ENCODE data around the gene EML6. TPM values are rescaled to one million over a fixed set of nuclear protein-coding genes. Genes with fewer than 3 reads are reported as not detected.

The EML6 gene
- total RNA-seq, 2 donors from 2014 or later, result 1.0 to 1.1 TPM

DNA sequence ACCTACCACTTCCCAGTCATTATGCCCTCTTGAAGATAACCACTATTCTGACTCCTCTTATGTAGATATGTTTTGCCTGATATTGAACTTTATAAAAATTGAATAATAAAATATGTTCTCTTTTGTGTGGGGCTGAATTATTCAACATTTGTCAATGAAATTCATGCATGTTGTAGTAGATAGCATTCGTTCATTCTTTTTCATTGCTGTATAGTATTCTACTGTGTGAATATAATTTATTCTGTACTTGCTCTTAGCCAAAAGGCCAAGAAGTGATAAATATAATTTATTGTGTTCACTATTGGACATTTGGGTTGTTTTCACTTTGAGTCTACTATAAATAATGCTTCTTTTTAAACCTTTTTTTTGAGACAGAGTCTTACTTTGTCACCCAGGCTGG lies 29.0 kb downstream of the EML6 start:
- H3K4me3 Mint-ChIP-seq, result no peak overlapping the region
- DNase-seq (ENCODE audit: low spot score), result no peak
- peaks cover 8 to 9% of the 10 kb centered on the region in 2 donors for H3K27me3 Mint-ChIP-seq
- H3K36me3 Mint-ChIP-seq, result no peaks in the 10 kb centered on the region
- no peak overlapping the region for H3K27ac Mint-ChIP-seq
- no peak for ATAC-seq
- H3K9me3 Mint-ChIP-seq, result no peaks in the 10 kb centered on the region
- H3K4me1 Mint-ChIP-seq (ENCODE audit: low read depth in 2 of 2), result no peaks in the 10 kb centered on the region

DNA sequence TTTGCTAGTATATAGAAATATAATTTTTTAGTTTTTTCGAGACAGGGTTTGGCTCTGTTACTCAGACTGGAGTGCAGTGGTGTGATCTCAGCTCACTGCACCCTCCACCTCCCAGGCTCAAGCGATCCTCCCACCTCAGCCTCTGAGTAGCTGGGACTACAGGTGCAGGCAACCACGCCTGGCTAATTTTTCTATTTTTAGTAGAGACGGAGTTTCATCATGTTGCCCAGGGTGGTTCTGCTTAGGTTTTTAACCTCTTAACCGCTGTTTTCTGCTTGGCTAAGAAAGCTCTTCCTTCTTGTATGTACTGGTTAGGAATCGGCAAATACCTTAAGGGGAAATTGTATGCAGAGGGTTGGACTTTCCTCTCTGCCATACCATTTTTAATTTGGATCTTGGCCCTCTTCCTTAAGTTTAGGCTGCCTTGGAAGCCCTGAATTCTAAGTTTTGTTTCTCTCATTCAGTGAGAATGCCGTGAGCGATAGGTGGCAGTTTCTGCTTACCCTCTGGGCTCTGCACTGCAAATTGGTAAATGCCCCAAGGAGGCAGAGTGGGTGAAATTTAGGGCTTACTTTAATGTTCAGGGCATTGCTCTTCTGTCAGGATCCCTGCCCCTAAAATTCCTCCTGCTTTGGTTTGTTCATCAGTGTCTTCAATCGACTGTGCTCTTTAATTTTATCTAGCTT lies 32.3 kb downstream of the EML6 start:
- H3K36me3 Mint-ChIP-seq, result no peaks in the 10 kb centered on the region
- ATAC-seq (no peak), DNase-seq (ENCODE audit: low spot score) (no peak)
- H3K9me3 Mint-ChIP-seq, result no peaks in the 10 kb centered on the region
- no peak overlapping the region for H3K27ac Mint-ChIP-seq
- no peak overlapping the region for H3K4me3 Mint-ChIP-seq
- no peaks in the 10 kb centered on the region for H3K4me1 Mint-ChIP-seq (ENCODE audit: low read depth in 2 of 2)
- peaks cover 13 to 15% of the 10 kb centered on the region in 2 donors for H3K27me3 Mint-ChIP-seq

DNA sequence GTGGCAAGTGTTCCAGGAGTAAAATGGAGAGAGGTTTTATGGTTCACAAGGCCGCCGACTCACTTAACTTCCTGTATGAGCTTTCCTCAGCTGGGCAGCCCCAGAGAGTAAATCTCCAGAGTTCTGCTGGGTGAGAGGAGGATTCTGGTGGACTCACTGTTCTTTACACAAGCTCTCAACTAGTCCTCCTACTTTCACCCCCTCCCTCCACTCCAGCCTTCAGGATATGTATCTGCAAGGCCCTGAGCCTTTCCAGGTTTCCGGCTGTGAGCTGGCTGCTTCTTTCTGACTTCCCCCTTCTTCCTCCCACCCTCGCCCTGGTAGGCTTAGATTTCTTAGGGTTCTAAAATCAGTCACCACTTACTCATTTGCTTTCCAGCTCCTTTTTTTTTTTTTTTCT lies 34.0 kb downstream of the EML6 start:
- Mint-ChIP-seq H3K4me1 (ENCODE audit: low read depth in 2 of 2) (no peaks in the 10 kb centered on the region), H3K27ac (no peak overlapping the region), H3K9me3 (no peaks in the 10 kb centered on the region), H3K36me3 (no peaks in the 10 kb centered on the region), H3K27me3 (peaks cover 14 to 17% of the 10 kb centered on the region in 2 donors), H3K4me3 (no peak overlapping the region)
- ATAC-seq (no peak), DNase-seq (ENCODE audit: low spot score) (no peak)

DNA sequence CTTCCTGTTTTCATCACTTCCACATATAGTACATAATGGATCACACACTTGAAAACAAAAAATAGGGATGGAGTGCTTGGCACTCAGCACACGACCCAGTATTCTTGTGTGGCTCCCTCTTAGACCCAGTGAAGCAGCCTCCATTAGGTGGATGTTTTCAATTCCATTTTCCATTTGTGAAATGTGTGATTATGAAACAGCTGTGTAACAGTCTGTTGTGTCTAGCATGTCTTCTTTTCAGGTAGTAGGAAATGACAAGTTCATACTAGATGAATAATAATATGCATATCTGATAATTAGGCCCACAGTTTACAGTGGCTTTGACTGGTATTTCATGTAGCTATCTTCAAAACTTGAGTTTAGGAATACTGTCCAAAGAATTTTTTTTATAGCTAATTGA lies 35.5 kb downstream of the EML6 start:
- Mint-ChIP-seq H3K9me3 (no peaks in the 10 kb centered on the region), H3K36me3 (no peaks in the 10 kb centered on the region), H3K4me1 (ENCODE audit: low read depth in 2 of 2) (no peaks in the 10 kb centered on the region), H3K27ac (no peak overlapping the region), H3K4me3 (no peak overlapping the region), H3K27me3 (peaks cover 21 to 25% of the 10 kb centered on the region in 2 donors)
- DNase-seq (ENCODE audit: low spot score), result no peak
- ATAC-seq, result no peak

DNA sequence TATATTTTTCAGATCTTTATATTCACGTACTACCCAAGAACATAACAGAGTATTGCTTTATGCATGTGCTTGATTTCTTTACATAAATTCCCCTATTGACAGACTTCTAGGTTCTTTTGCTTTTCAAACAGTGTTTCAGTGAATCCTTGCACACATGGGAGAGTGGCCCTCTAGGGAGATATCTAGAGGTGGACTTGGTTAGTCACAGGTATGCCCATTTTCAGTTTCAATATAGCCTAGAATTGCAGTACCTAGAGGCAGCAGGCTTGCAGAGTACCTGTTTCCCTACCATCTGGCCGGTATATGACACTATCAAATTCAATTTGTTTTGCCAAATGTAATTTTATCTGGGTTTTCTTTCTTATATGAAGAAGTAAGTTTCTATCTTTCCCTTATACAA lies 36.8 kb downstream of the EML6 start:
- no peak overlapping the region for H3K27ac Mint-ChIP-seq
- no peaks in the 10 kb centered on the region for H3K9me3 Mint-ChIP-seq
- no peaks in the 10 kb centered on the region for H3K4me1 Mint-ChIP-seq (ENCODE audit: low read depth in 2 of 2)
- ATAC-seq (no peak), DNase-seq (ENCODE audit: low spot score) (no peak)
- no peak overlapping the region for H3K4me3 Mint-ChIP-seq
- peaks cover 21 to 25% of the 10 kb centered on the region in 2 donors for H3K27me3 Mint-ChIP-seq
- no peaks in the 10 kb centered on the region for H3K36me3 Mint-ChIP-seq

DNA sequence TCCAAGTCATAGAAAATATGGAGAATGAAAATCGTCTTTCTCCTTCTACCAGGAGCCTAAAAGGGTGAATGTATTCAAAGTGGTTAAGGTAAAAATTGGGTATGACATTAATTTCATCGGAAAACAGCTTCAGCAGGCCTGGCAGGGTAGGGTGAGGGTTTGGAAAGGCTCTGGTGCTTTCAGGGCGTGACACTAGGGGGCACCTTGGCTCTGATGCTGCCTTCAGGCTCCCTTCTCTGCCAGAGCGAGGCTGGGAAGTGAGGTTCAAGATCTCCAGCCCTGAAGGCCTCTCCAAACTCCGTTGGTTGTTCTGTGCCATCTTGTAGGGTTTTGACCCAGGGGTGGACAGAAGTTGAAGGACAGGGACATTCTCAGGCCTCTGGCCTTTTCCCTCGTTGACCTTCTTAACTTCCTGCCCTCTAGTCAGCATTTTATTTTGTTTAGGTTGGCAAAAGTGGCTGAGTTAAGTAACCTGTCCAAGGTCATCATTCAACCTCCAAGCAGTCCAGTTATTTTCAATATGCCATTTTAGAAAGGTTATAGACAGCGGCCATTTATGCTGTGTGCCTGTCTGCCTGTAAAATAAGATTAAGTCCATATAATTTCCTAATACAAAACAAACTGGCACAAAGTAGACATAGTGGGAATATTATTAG lies 40.3 kb downstream of the EML6 start:
- no peaks in the 10 kb centered on the region for H3K36me3 Mint-ChIP-seq
- H3K27ac Mint-ChIP-seq, result no peak overlapping the region
- ATAC-seq, result no peak
- no peaks in the 10 kb centered on the region for H3K4me1 Mint-ChIP-seq (ENCODE audit: low read depth in 2 of 2)
- H3K9me3 Mint-ChIP-seq, result no peaks in the 10 kb centered on the region
- DNase-seq (ENCODE audit: low spot score), result no peak
- H3K4me3 Mint-ChIP-seq, result no peak overlapping the region
- peaks cover 9 to 13% of the 10 kb centered on the region in 2 donors for H3K27me3 Mint-ChIP-seq

DNA sequence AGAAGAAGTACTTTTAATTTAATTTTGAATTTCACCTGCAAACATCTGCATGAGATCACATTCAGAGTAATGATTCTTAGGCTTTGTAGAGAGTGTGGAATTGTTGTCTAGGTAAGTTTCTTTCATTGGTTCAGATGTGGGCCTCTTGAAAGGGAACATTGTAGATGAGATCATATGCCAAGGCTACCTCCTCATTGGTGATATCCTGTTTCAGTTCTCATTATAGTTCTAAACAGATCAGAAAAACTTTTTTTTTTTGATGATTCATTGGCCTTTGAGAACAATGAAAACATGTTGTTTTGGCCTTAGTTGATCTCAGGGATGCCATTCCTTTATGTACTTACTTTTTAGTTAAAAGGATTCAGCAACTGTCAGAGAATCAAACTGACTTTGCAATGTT lies 44.5 kb downstream of the EML6 start:
- ATAC-seq, result no peak

DNA sequence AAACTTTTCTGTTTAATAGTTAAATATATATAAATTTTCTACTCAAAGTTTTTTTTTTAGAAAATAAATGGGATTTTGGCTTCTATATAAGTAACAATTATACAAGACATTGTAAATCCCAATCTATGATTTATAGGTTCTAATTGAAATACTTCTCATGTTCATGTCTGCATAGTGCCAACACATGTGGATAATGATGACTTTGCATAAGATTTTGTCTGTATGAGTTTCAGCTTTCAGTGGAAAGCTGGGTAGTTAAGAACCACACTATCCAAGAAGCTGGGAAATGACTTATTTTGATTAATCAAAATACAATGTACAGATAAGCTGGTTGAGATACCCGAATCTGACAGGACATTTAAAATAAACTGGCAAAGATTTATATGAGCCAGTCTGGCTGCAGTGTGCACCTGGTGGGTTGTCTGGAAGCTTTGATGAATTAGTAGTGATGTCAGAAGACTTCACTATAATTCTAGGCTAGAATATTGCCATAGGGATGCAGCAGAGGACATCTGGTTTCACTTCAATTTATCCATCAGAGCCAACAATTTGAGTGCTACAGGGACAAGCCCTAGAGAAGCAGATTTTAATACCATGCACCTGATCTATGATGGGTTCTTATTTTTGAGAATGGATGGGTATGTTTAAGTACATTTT lies 45.4 kb downstream of the EML6 start:
- Mint-ChIP-seq H3K27ac (no peak overlapping the region), H3K9me3 (no peaks in the 10 kb centered on the region), H3K27me3 (peaks cover 3 to 10% of the 10 kb centered on the region in 2 donors), H3K36me3 (no peaks in the 10 kb centered on the region), H3K4me1 (ENCODE audit: low read depth in 2 of 2) (no peaks in the 10 kb centered on the region), H3K4me3 (no peak overlapping the region)
- no peak for DNase-seq (ENCODE audit: low spot score)
- ATAC-seq, result no peak

More for the DNA sequence above, 44.5 kb downstream of the EML6 start:
- H3K27ac Mint-ChIP-seq, result no peak overlapping the region
- peaks cover 4 to 16% of the 10 kb centered on the region in 2 donors for H3K27me3 Mint-ChIP-seq
- H3K4me1 Mint-ChIP-seq (ENCODE audit: low read depth in 2 of 2), result no peaks in the 10 kb centered on the region
- no peaks in the 10 kb centered on the region for H3K9me3 Mint-ChIP-seq
- H3K36me3 Mint-ChIP-seq, result no peaks in the 10 kb centered on the region
- H3K4me3 Mint-ChIP-seq, result no peak overlapping the region
- no peak for DNase-seq (ENCODE audit: low spot score)

DNA sequence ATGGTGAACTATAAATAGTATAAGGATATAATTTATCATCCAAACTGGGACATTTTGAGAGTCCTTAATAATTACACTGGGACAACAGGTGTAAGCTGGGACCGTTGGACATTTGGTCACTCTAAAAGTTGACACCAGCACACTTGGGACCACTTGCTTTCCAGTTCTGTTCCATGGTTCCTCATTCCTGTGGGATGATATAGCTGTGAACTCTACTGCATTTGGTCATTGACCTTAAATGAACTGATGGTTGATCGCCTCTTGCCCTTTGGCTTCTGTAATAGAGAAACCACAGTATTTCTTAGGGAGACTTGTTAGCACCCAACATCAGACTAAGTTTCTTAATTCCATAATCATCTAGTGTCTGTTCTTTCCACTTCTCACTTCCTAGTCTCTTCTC lies 46.7 kb downstream of the EML6 start:
- peaks cover 2% of the 10 kb centered on the region for H3K9me3 Mint-ChIP-seq
- H3K4me3 Mint-ChIP-seq, result no peak overlapping the region
- DNase-seq (ENCODE audit: low spot score) (no peak), ATAC-seq (no peak)
- no peak overlapping the region for H3K27ac Mint-ChIP-seq
- H3K4me1 Mint-ChIP-seq (ENCODE audit: low read depth in 2 of 2), result no peaks in the 10 kb centered on the region
- H3K27me3 Mint-ChIP-seq, result peaks cover 3 to 10% of the 10 kb centered on the region in 2 donors
- H3K36me3 Mint-ChIP-seq, result peaks cover 3% of the 10 kb centered on the region

DNA sequence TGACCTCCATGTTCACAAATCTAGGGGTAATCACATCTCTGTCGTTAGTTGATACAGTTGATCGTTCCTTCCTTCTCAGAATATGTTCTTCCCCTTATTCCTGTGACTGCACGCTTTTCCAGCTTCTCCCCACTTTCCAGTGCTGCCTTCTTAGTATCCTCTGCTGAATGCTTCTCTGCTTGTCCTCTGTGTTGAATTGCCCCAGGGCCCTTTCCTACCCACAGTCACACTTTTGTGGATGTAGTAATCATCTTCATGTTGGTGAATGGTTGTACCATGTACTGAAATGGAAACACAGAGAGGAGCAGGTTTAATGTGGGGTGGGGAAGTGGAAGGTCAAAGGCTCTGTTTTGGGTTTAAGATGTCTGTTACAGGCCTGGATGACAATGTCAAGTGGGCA lies 47.2 kb downstream of the EML6 start:
- no peak for ATAC-seq
- no peak for DNase-seq (ENCODE audit: low spot score)
- Mint-ChIP-seq H3K27ac (no peak overlapping the region), H3K36me3 (peaks cover 7% of the 10 kb centered on the region), H3K4me1 (ENCODE audit: low read depth in 2 of 2) (no peaks in the 10 kb centered on the region), H3K27me3 (peaks cover 3 to 11% of the 10 kb centered on the region in 2 donors), H3K4me3 (no peak overlapping the region), H3K9me3 (peaks cover 5% of the 10 kb centered on the region)

DNA sequence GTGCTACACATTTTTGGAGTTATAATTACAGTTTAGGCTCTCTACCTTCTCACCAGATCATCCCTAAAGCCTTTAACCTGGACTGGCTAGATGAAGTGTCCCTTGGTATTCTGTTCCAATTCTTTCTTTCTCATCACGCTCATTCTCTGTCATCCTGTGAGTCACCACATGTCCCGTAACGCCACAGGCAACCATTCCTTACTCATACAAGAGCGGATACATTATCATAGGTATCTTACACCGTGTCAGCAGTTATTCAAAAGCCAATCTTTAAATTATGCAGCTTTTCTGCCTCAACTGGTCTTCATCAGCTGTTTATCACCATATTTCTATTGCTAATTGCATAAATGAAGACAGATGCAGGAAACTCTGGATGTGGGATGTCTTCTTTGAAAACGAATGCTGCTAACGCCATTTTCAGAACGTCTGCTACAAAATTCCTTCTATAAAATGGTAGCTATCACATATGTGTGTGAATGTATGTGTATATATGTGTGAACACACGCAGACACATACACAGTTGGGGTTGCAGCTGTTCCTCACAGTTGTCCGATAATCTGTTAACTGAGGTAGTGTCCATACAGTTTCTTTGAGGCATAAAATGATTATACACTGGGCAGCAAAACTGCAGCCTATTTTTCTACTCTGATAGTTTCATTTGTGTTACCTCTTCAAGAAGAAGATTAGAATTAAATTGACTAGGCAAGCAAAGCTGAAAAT lies 47.9 kb downstream of the EML6 start:
- H3K4me3 Mint-ChIP-seq, result no peak overlapping the region
- peaks cover 14% of the 10 kb centered on the region for H3K36me3 Mint-ChIP-seq

DNA sequence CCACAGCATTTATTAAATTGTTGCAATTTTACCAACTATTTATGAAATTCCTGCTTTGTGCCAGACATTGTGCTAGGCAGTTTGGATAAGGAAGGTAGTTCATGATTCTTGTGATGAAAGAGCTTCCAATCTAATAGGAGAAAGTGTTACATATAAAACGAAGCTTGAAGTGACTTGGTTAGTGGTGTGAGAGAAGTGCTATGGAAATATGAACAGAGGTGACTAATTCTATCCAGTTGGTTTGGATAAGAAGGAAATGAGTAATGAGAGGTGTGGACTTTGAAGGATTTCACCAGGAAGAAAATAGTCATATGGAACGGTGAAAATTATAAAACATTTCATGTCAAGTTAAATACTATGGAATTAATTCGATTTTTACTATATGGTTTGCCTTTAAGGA lies 48.6 kb downstream of the EML6 start:
- Mint-ChIP-seq H3K27me3 (peaks cover under 1 to 17% of the 10 kb centered on the region in 2 donors), H3K36me3 (peaks cover 18% of the 10 kb centered on the region), H3K9me3 (peaks cover 9% of the 10 kb centered on the region), H3K4me1 (ENCODE audit: low read depth in 2 of 2) (no peaks in the 10 kb centered on the region), H3K4me3 (no peak overlapping the region), H3K27ac (no peak overlapping the region)
- DNase-seq (ENCODE audit: low spot score) (no peak), ATAC-seq (no peak)

More for the DNA sequence above, 47.9 kb downstream of the EML6 start:
- Mint-ChIP-seq H3K9me3 (peaks cover 9% of the 10 kb centered on the region), H3K27me3 (peaks cover 0 to 17% of the 10 kb centered on the region in 2 donors), H3K27ac (no peak overlapping the region), H3K4me1 (ENCODE audit: low read depth in 2 of 2) (no peaks in the 10 kb centered on the region)
- no peak for DNase-seq (ENCODE audit: low spot score)
- ATAC-seq, result no peak

DNA sequence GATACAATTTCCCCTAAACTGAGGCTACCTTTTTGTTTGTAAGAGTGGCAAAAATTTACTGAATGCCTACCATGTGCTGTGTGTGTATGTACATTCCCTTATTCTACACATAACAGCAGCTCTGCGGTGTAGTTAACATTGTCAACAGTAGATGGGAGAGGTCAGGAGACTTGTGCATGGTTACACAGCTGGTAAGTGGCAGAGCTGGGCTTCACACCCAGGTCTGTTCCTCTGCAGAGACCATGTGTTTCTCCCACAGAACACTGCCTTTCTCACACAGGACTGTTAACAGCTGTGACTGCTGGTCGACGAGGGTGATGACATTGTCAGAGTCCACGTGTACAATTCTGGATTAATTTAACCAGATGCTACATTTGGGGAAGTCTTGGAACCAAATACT lies 49.1 kb downstream of the EML6 start:
- ATAC-seq (no peak), DNase-seq (ENCODE audit: low spot score) (no peak)
- no peak overlapping the region for H3K4me3 Mint-ChIP-seq
- H3K27me3 Mint-ChIP-seq, result peaks cover 4 to 17% of the 10 kb centered on the region in 2 donors
- peaks cover 9% of the 10 kb centered on the region for H3K9me3 Mint-ChIP-seq
- H3K27ac Mint-ChIP-seq, result no peak overlapping the region
- H3K36me3 Mint-ChIP-seq, result peaks cover 23% of the 10 kb centered on the region
- no peaks in the 10 kb centered on the region for H3K4me1 Mint-ChIP-seq (ENCODE audit: low read depth in 2 of 2)

DNA sequence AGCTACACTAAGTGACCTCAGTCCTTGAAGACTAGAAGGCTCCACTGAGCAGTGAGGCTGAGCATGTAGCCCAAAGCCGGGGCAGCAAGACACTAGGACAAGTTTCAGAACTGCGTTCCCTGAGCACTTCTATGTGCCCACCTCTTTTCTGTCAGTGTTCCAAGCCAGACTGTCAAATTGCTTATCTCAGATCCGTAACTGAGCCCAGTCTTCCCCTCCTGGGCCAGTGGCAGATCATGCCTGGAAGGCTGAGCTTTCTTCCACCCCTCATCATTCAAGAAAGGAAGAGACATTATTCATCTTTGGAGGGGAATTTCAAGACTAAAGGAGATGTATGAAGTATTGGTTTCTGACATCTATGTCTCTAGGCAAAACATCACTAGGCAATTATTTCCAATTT lies 49.8 kb downstream of the EML6 start:
- peaks cover 7 to 17% of the 10 kb centered on the region in 2 donors for H3K27me3 Mint-ChIP-seq
- no peak for DNase-seq (ENCODE audit: low spot score)
- no peak for ATAC-seq
- peaks cover 23% of the 10 kb centered on the region for H3K36me3 Mint-ChIP-seq
- H3K9me3 Mint-ChIP-seq, result peaks cover 9% of the 10 kb centered on the region
- no peak overlapping the region for H3K4me3 Mint-ChIP-seq
- no peaks in the 10 kb centered on the region for H3K4me1 Mint-ChIP-seq (ENCODE audit: low read depth in 2 of 2)
- H3K27ac Mint-ChIP-seq, result no peak overlapping the region

Measured in natural killer cell treated with Interleukin-12 subunit alpha and Interleukin-12 subunit beta and Interleukin-15 and Interleukin-18, amount 100 ng/mL, for 72 hours (primary cell).